IMR-90 (cell line): ENCODE data around the gene SNX30. TPM values are rescaled to one million over a fixed set of nuclear protein-coding genes. Genes with fewer than 3 reads are reported as not detected.

Experiments
- ATAC-seq: fragments of 200-7000 bp; cut with Tn5 transposase; 2 replicates; pipeline ENCODE4 v1.9.1; 2020; ENCODE audit warnings: low read depth, mild to moderate bottlenecking, moderate library complexity
- BruUV-seq: library from RNA; stranded (reverse); fragments of 400-500 nt; replicated peaks from 2 replicates; lab custom pipeline; 2021; lab: Mats Ljungman, UMichigan
- CTCF ChIA-PET: fragments of 300-600 bp; formaldehyde crosslinking; extraction: SDS; loops from one replicate; lab custom pipeline; 2021; ENCODE audit warnings: antibody characterized with exemption; lab: Yijun Ruan, JAX
- POLR2A ChIA-PET: fragments of 300-600 bp; sonication (Branson Sonifier 250); formaldehyde crosslinking; loops from one replicate; lab custom pipeline; 2022; ENCODE audit warnings: antibody characterized with exemption; ENCODE audit not compliant: unreplicated experiment; lab: Charles Lee
- DNase-seq: peaks from one replicate; pipeline ENCODE4 v3.0.0; 2013
- H2AFZ ChIP-seq: replicated peaks from 2 replicates; pipeline ENCODE3; 2013; ENCODE audit warnings: low read length, mild to moderate bottlenecking; ENCODE audit not compliant: poor library complexity
- H2AK5ac ChIP-seq: 2 replicates; pipeline ENCODE4 v1.6.1; 2013; ENCODE audit warnings: low read depth, low read length, inconsistent platforms
- H2AK9ac ChIP-seq: replicated peaks from 2 replicates; pipeline ENCODE3; 2013; ENCODE audit warnings: mild to moderate bottlenecking, low read depth, low read length, moderate library complexity; ENCODE audit not compliant: poor library complexity
- H2BK120ac ChIP-seq: 2 replicates; pipeline ENCODE4 v1.6.1; 2013; ENCODE audit warnings: low read depth, low read length, inconsistent platforms
- H2BK15ac ChIP-seq: 3 replicates; pipeline ENCODE4 v1.6.1; 2013; ENCODE audit warnings: low read depth, low read length, inconsistent platforms
- H2BK20ac ChIP-seq: 2 replicates; pipeline ENCODE4 v1.6.1; 2013; ENCODE audit warnings: low read depth, mild to moderate bottlenecking, inconsistent platforms, low read length, moderate library complexity
- H2BK5ac ChIP-seq: 2 replicates; pipeline ENCODE4 v1.6.1; 2013; ENCODE audit warnings: mild to moderate bottlenecking, low read depth, low read length, inconsistent platforms; ENCODE audit not compliant: poor library complexity, severe bottlenecking
- H3K14ac ChIP-seq: replicated peaks from 2 replicates; pipeline ENCODE4 v1.6.1; 2013; ENCODE audit warnings: low read depth, low read length, inconsistent platforms
- H3K18ac ChIP-seq: 2 replicates; pipeline ENCODE4 v1.6.1; 2013; ENCODE audit warnings: low read depth, low read length, control low read depth
- H3K23ac ChIP-seq: 2 replicates; pipeline ENCODE4 v1.6.1; 2013; ENCODE audit warnings: low read depth, low read length, inconsistent platforms
- H3K27ac ChIP-seq: 2 replicates; pipeline ENCODE4 v1.5.1; 2013; ENCODE audit warnings: mild to moderate bottlenecking, control low read depth, low read length; ENCODE audit not compliant: insufficient read depth
- H3K27me3 ChIP-seq: 2 replicates; pipeline ENCODE4 v1.6.1; 2013; ENCODE audit warnings: low read length; ENCODE audit not compliant: control insufficient read depth, insufficient read depth
- H3K36me3 ChIP-seq: 2 replicates; pipeline ENCODE4 v1.6.1; 2013; ENCODE audit warnings: low read length, mixed read lengths; ENCODE audit not compliant: control insufficient read depth, insufficient read depth
- H3K4ac ChIP-seq: 2 replicates; pipeline ENCODE4 v1.6.1; 2013; ENCODE audit warnings: low read depth, low read length, inconsistent platforms
- H3K4me1 ChIP-seq: 2 replicates; pipeline ENCODE4 v1.6.1; 2013; ENCODE audit warnings: low read length, mixed read lengths; ENCODE audit not compliant: control insufficient read depth, insufficient read depth
- H3K4me2 ChIP-seq: 2 replicates; pipeline ENCODE4 v1.6.1; 2013; ENCODE audit warnings: low read depth, mild to moderate bottlenecking, control low read depth, low read length, moderate library complexity
- H3K4me3 ChIP-seq: 2 replicates; pipeline ENCODE4 v1.5.1; 2013; ENCODE audit warnings: low read depth, mild to moderate bottlenecking, control low read depth, low read length, moderate library complexity; ENCODE audit not compliant: insufficient read depth
- H3K56ac ChIP-seq: 2 replicates; pipeline ENCODE4 v1.6.1; 2013; ENCODE audit warnings: low read length, inconsistent platforms; ENCODE audit not compliant: insufficient read depth; ENCODE audit errors: extremely low read depth
- H3K79me1 ChIP-seq, 2 experiments: 2 replicates each; pipeline ENCODE4 v1.6.1; 2013; ENCODE audit warnings: low read length in 2 of 2, inconsistent platforms in 1 of 2, low read depth in 1 of 2
- H3K9ac ChIP-seq: 2 replicates; pipeline ENCODE4 v1.6.1; 2013; ENCODE audit warnings: low read depth, low read length, control low read depth
- H3K9me1 ChIP-seq: 2 replicates; pipeline ENCODE4 v1.6.1; 2013; ENCODE audit warnings: low read length, inconsistent platforms; ENCODE audit not compliant: insufficient read depth
- H3K9me3 ChIP-seq: 2 replicates; pipeline ENCODE4 v1.6.1; 2013; ENCODE audit warnings: low read length; ENCODE audit not compliant: control insufficient read depth, insufficient read depth
- H4K20me1 ChIP-seq: 2 replicates; pipeline ENCODE4 v1.6.1; 2013; ENCODE audit warnings: low read length, inconsistent platforms; ENCODE audit not compliant: insufficient read depth
- H4K5ac ChIP-seq: 2 replicates; pipeline ENCODE4 v1.6.1; 2013; ENCODE audit warnings: mild to moderate bottlenecking, low read depth, low read length, control low read depth
- H4K8ac ChIP-seq, 2 experiments: 2 replicates each; pipeline ENCODE4 v1.6.1; 2013; ENCODE audit warnings: low read depth in 2 of 2, low read length in 2 of 2, control low read depth in 1 of 2, inconsistent platforms in 1 of 2
- H4K91ac ChIP-seq: 2 replicates; pipeline ENCODE4 v1.6.1; 2013; ENCODE audit warnings: low read depth, low read length, inconsistent platforms; ENCODE audit not compliant: insufficient read depth
- BHLHE40 ChIP-seq: fragments of 150-350 bp; IDR thresholded peaks from 2 replicates; pipeline ENCODE4 v1.6.1; 2016; ENCODE audit warnings: mild to moderate bottlenecking, low read depth, low read length
- CEBPB ChIP-seq: IDR thresholded peaks from 2 replicates; pipeline ENCODE4 v1.6.1; 2012; ENCODE audit warnings: low read depth, low read length, improper control_type of control experiment
- CHD1 ChIP-seq: IDR thresholded peaks from 2 replicates; pipeline ENCODE4 v1.6.1; 2012; ENCODE audit warnings: low read depth, low read length, improper control_type of control experiment
- CTCF ChIP-seq: conservative IDR thresholded peaks from 2 replicates; pipeline ENCODE4 v1.5.1; 2012; ENCODE audit warnings: mild to moderate bottlenecking, low read depth, low read length, improper control_type of control experiment
- FOS ChIP-seq: fragments of 150-350 bp; IDR thresholded peaks from 2 replicates; pipeline ENCODE4 v1.6.1; 2016; ENCODE audit warnings: low read depth, low read length
- MAFK ChIP-seq: IDR thresholded peaks from 2 replicates; pipeline ENCODE4 v1.6.1; 2012; ENCODE audit warnings: low read depth, low read length, improper control_type of control experiment
- MAZ ChIP-seq: IDR thresholded peaks from 2 replicates; pipeline ENCODE4 v1.6.1; 2012; ENCODE audit warnings: low read depth, mild to moderate bottlenecking, low read length, improper control_type of control experiment, moderate library complexity, borderline replicate concordance
- MXI1 ChIP-seq: IDR thresholded peaks from 2 replicates; pipeline ENCODE4 v1.6.1; 2012; ENCODE audit warnings: low read depth, mild to moderate bottlenecking, low read length, moderate library complexity, borderline replicate concordance
- NFE2L2 ChIP-seq: fragments of 150-350 bp; IDR thresholded peaks from 2 replicates; pipeline ENCODE4 v1.6.1; 2016; ENCODE audit warnings: low read depth, mild to moderate bottlenecking, low read length
- POLR2A ChIP-seq: IDR thresholded peaks from 2 replicates; pipeline ENCODE4 v1.6.1; 2012; ENCODE audit warnings: mild to moderate bottlenecking, low read depth, low read length
- RAD21 ChIP-seq: IDR thresholded peaks from 2 replicates; pipeline ENCODE4 v1.6.1; 2012; ENCODE audit warnings: low read length, improper control_type of control experiment
- RCOR1 ChIP-seq: IDR thresholded peaks from 2 replicates; pipeline ENCODE4 v1.6.1; 2012; ENCODE audit warnings: mild to moderate bottlenecking, low read length, improper control_type of control experiment; ENCODE audit not compliant: insufficient replicate concordance
- RFX5 ChIP-seq: IDR thresholded peaks from 2 replicates; pipeline ENCODE4 v1.8.0; 2012; ENCODE audit warnings: low read depth, mild to moderate bottlenecking, low read length, moderate library complexity
- SMC3 ChIP-seq: fragments of 150-350 bp; IDR thresholded peaks from 2 replicates; pipeline ENCODE4 v1.6.1; 2016; ENCODE audit warnings: low read depth, mild to moderate bottlenecking, antibody characterized with exemption, low read length, moderate library complexity
- USF2 ChIP-seq: fragments of 150-350 bp; IDR thresholded peaks from 2 replicates; pipeline ENCODE4 v1.6.1; 2017; ENCODE audit warnings: mild to moderate bottlenecking, antibody characterized with exemption, low read length, low read depth
- WGBS, 2 experiments: methylation state at CpG; one replicate each; pipeline versions ENCODE4 v1.1.5 to v1.1.7; 2013; ENCODE audit warnings: missing lambda C conversion rate in 2 of 2; ENCODE audit not compliant: insufficient read length in 1 of 2; ENCODE audit errors: extremely low coverage in 2 of 2; 5-methylcytosine and 5-hydroxymethylcytosine counted together
- dilution Hi-C: fragments of 300-500 bp; cut with HindIII; formaldehyde crosslinking; loops from one replicate; pipeline ENCODE4 v1.14.3; 2018; ENCODE audit warnings: low sequenced_read_pairs; ENCODE audit not compliant: unreplicated experiment
- in situ Hi-C: fragments of 300-500 bp; cut with MboI; formaldehyde crosslinking; loops from 3 replicates; pipeline ENCODE4 v1.14.3; 2019; ENCODE audit warnings: low sequenced_read_pairs, inconsistent platforms, mixed read lengths
- intact Hi-C: fragments of 100-400 bp; cut with micrococcal nuclease; formaldehyde crosslinking; loops from 2 replicates; pipeline ENCODE4 v1.10.0; 2022
- polyA plus RNA-seq, 3 experiments: library from polyadenylated mRNA; depleted of rRNA; stranded (reverse); fragments of >200 nt; gene quantifications; 2 replicates each; pipeline ENCODE4 v1.2.3, GENCODE V29; 2012; ENCODE audit warnings: low replicate concordance in 1 of 3
- total RNA-seq: library from RNA; depleted of rRNA; stranded (reverse); fragments of >200 nt; gene quantifications from 2 replicates; pipeline ENCODE4 v1.2.3, GENCODE V29; 2012
- TF ChIP-seq, protein P1 (sequence below): fragments of 150-350 bp; IDR thresholded peaks from 2 replicates; pipeline ENCODE4 v1.6.1; 2016; ENCODE audit warnings: low read depth, mild to moderate bottlenecking, low read length, moderate library complexity, borderline replicate concordance

Gene SNX30
- total and polyA plus RNA-seq, 2 of the 4 experiments (the other 2 are of a cell fraction): 8.0 to 18.8 TPM

DNA sequence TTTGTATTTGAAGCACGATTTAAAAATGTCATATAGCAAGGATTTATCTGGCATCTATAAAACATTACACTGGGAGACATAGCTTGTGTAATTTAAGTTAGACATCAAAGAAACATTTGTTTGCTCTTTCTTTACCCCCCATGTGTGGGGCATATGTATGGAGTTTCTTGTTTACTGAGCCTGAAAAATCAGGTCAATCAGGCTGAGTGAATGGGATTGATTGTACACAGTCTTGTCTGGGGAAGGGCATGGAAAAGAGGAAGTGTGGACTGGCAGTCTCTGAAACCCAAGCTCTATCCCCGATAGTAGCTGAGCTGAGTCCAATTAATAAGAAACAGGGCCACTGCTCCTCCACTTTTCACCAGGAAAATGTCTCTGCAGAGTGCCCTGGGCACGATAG is 90.7 kb downstream of the SNX30 start:
- no peak overlapping the region for H2AK5ac ChIP-seq
- H3K23ac ChIP-seq: no peak overlapping the region
- H3K14ac ChIP-seq: no peak overlapping the region
- no peak overlapping the region for H3K4me3 ChIP-seq
- H3K36me3 ChIP-seq: peaks cover 17% of the 10 kb centered on the region
- dilution Hi-C loops: no loop called here
- no peak overlapping the region for H2BK120ac ChIP-seq
- H3K27ac ChIP-seq: no peak overlapping the region
- H4K5ac ChIP-seq: no peak overlapping the region
- no peak for DNase-seq
- no peak overlapping the region for H2BK5ac ChIP-seq
- H2BK20ac ChIP-seq: no peak overlapping the region
- no peak overlapping the region for H2AFZ ChIP-seq
- 0 out of 2 replicates have a peak, but pooled peaks cover under 1% of the 10 kb centered on the region for H3K9me1 ChIP-seq
- ChIA-PET POLR2A (no interaction called here), CTCF (no interaction called here)
- no peak for ATAC-seq
- no peaks in the 10 kb centered on the region for H3K4me1 ChIP-seq
- H4K20me1 ChIP-seq: no peaks in the 10 kb centered on the region; the same call in 1 of the 2 replicates
- TF ChIP-seq NFE2L2 (no peak), BHLHE40 (no peak), POLR2A (no peak), RAD21 (no peak), CTCF (no peak), CEBPB (no peak), MAZ (no peak), RFX5 (no peak), RCOR1 (no peak), MXI1 (no peak), SMC3 (no peak), FOS (no peak), MAFK (no peak), CHD1 (no peak), USF2 (no peak)
- TF ChIP-seq, protein P1, sequence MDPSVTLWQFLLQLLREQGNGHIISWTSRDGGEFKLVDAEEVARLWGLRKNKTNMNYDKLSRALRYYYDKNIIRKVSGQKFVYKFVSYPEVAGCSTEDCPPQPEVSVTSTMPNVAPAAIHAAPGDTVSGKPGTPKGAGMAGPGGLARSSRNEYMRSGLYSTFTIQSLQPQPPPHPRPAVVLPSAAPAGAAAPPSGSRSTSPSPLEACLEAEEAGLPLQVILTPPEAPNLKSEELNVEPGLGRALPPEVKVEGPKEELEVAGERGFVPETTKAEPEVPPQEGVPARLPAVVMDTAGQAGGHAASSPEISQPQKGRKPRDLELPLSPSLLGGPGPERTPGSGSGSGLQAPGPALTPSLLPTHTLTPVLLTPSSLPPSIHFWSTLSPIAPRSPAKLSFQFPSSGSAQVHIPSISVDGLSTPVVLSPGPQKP: no peak
- H2AK9ac ChIP-seq: no peak overlapping the region
- H3K4ac ChIP-seq: no peak overlapping the region
- H3K9ac ChIP-seq: no peak overlapping the region
- no peak overlapping the region for H2BK15ac ChIP-seq
- WGBS, 2 experiments: no CpG with 5 or more reads among the region's 3 CpGs
- no peaks in the 10 kb centered on the region for H3K79me1 ChIP-seq
- H3K9me3 ChIP-seq: no peaks in the 10 kb centered on the region
- no peaks in the 10 kb centered on the region for H3K27me3 ChIP-seq
- no peak overlapping the region for H4K91ac ChIP-seq
- no peak overlapping the region for H3K4me2 ChIP-seq
- in situ Hi-C loops: no loop called here
- H3K56ac ChIP-seq: no peak overlapping the region
- H4K8ac ChIP-seq: no peak overlapping the region
- intact Hi-C loops: loop anchor here (10.0 kb wide), 1 partner anchor 134 kb away; no protein-coding TSS in a partner anchor
- no peak overlapping the region for H3K18ac ChIP-seq
- BruUV-seq: no TSS peak
